ENCODE data around the gene SLC10A3.

- TF ChIP-seq POLR2AphosphoS5 (IDR thresholded peaks at IDR 0.05), result no peak
- TF ChIP-seq POLR2A (IDR thresholded peaks at IDR 0.05), result no peak
- no peak for TF ChIP-seq CTCF (IDR thresholded peaks at IDR 0.05)
- TF ChIP-seq EP300 (IDR thresholded peaks at IDR 0.05), result no peak
Measured at GRCh38 chrX:154509455-154509854, 19.0 kb upstream of the SLC10A3 start.

Data from upper lobe of left lung (tissue), 4 donors.